Hippocampal formation (tissue), 2 donors: ENCODE results near the gene MYO5A.

Experiments used
- DNase-seq, 2 donors: peaks; one replicate each; lab custom pipeline; 2025; lab: John Stamatoyannopoulos, UW

The MYO5A gene

GRCh38 chr15:52362497-52362896 is 166.2 kb downstream of the MYO5A start:
- peak in 1 of 2 donors; percentile 9 for DNase-seq

- DNase-seq = no peak
These were observed 166.6 kb downstream of the MYO5A start for GRCh38 chr15:52361975-52362494.

- DNase-seq = no peak
These were observed 167.2 kb downstream of the MYO5A start for GRCh38 chr15:52361494-52361893.

- DNase-seq = no peak
These were observed 168.2 kb downstream of the MYO5A start for GRCh38 chr15:52360229-52361203.

- no peak for DNase-seq
These were observed 169.0 kb downstream of the MYO5A start for GRCh38 chr15:52359722-52360121.

- no peak for DNase-seq
These were observed 170.7 kb downstream of the MYO5A start for GRCh38 chr15:52357949-52358348.

GRCh38 chr15:52352086-52352485 is 176.6 kb downstream of the MYO5A start:
- no peak for DNase-seq

- no peak for DNase-seq
These were observed 177.3 kb downstream of the MYO5A start for GRCh38 chr15:52351206-52351908.

- DNase-seq = no peak
These were observed 178.3 kb downstream of the MYO5A start for GRCh38 chr15:52350423-52350822.

GRCh38 chr15:52349052-52349700 is 179.5 kb downstream of the MYO5A start:
- DNase-seq = no peak

- DNase-seq = no peak
These were observed 180.5 kb downstream of the MYO5A start for GRCh38 chr15:52348056-52348745.

- DNase-seq = no peak
These were observed 184.1 kb downstream of the MYO5A start for GRCh38 chr15:52344592-52344991.

GRCh38 chr15:52343831-52344230 is 184.8 kb downstream of the MYO5A start:
- no peak for DNase-seq

GRCh38 chr15:52340093-52340492 is 188.6 kb downstream of the MYO5A start:
- DNase-seq = no peak

GRCh38 chr15:52338891-52339290 is 189.8 kb downstream of the MYO5A start:
- no peak for DNase-seq

GRCh38 chr15:52338058-52338457 is 190.6 kb downstream of the MYO5A start:
- DNase-seq = no peak

GRCh38 chr15:52337198-52337853 is 191.4 kb downstream of the MYO5A start:
- no peak for DNase-seq

GRCh38 chr15:52336529-52336928 is 192.2 kb downstream of the MYO5A start:
- DNase-seq = no peak

- DNase-seq = no peak
These were observed 194.1 kb downstream of the MYO5A start for GRCh38 chr15:52334491-52335160.

GRCh38 chr15:52331490-52332240 is 197.0 kb downstream of the MYO5A start:
- peak; percentile 14 to 15 for DNase-seq
